Left lung (tissue), 10 donors: ENCODE data around the gene CDK11B. TPM values are rescaled to one million over a fixed set of nuclear protein-coding genes. Genes with fewer than 3 reads are reported as not detected.

Experiments
- ATAC-seq: fragments of 200-7000 bp; cut with Tn5 transposase; one replicate; pipeline ENCODE4 v1.9.1; 2020; ENCODE audit warnings: moderate library complexity
- DNase-seq, 4 donors: peaks; one replicate each; pipeline ENCODE4 v3.0.0-alpha.2; 2013 to 2020
- H3K27ac ChIP-seq, 2 donors: fragments of 200-600 bp; sonication (generic) in 1 of 2; one replicate each; pipeline versions ENCODE4 v1.5.0 to v1.8.0; 2020 to 2021
- H3K27me3 ChIP-seq, 2 donors: fragments of 200-600 bp; sonication (generic) in 1 of 2; one replicate each; pipeline versions ENCODE4 v1.5.0 to v1.8.0; 2020 to 2021
- H3K36me3 ChIP-seq, 2 donors: fragments of 200-600 bp; sonication (generic) in 1 of 2; one replicate each; pipeline versions ENCODE4 v1.5.0 to v1.8.0; 2020 to 2021
- H3K4me1 ChIP-seq, 2 donors: fragments of 200-600 bp; one replicate each; pipeline ENCODE4 v1.8.0; 2021
- H3K4me3 ChIP-seq, 2 donors: fragments of 200-600 bp; sonication (generic) in 1 of 2; one replicate each; pipeline versions ENCODE4 v1.5.0 to v1.8.0; 2020 to 2021; ENCODE audit warnings: mild to moderate bottlenecking in 1 of 2
- H3K9me3 ChIP-seq, 2 donors: fragments of 200-600 bp; sonication (generic) in 1 of 2; one replicate each; pipeline versions ENCODE4 v1.5.0 to v1.8.0; 2020 to 2021
- CTCF ChIP-seq, 2 donors: fragments of 200-600 bp; sonication (generic) in 1 of 2; IDR thresholded peaks; one replicate each; pipeline versions ENCODE4 v1.5.0 to v1.8.0; 2021; ENCODE audit warnings: antibody characterized with exemption in 2 of 2
- intact Hi-C, 2 donors: fragments of 100-400 bp; cut with DNase I; formaldehyde crosslinking; loops; one replicate each; pipeline versions ENCODE4 v1.11.2 to v1.14.2; 2022
- polyA plus RNA-seq, 6 donors: library from polyadenylated mRNA; unstranded; fragments of 120-200 nt; gene quantifications; one replicate each; pipeline ENCODE4 v1.2.1, GENCODE V29; 2013; ENCODE audit not compliant: insufficient read length in 6 of 6
- total RNA-seq, 2 donors: library from RNA; stranded (reverse); fragmentation: NEBNext Ultra II Directional; extraction: Animal tissue kit (Norgen Biotek cat#: 25700); gene quantifications; one replicate each; pipeline ENCODE4 v1.2.1, GENCODE V29; 2021
- donor health status: DM: no; HTN: yes; CAD: no.
- donor health status: DM: no; HTN: no; CAD: no.

The CDK11B gene
- total and polyA plus RNA-seq, 8 donors: 16.3 to 46.8 (median 40.2) TPM

GRCh38 chr1:1602304-1602967, 56.4 kb downstream of the CDK11B start:
- H3K4me3 ChIP-seq: no peak overlapping the region
- TF ChIP-seq CTCF (IDR thresholded peaks at IDR 0.05): no peak
- H3K9me3 ChIP-seq: no peaks in the 10 kb centered on the region
- ATAC-seq (no peak), DNase-seq (peak in 2 of 4 donors; percentile 17 to 29)
- H3K27ac ChIP-seq: no peak overlapping the region
- intact Hi-C loops: no loop called here
- no peaks in the 10 kb centered on the region for H3K36me3 ChIP-seq
- H3K27me3 ChIP-seq: peaks cover 4 to 58% of the 10 kb centered on the region in 2 donors
- H3K4me1 ChIP-seq: peaks cover 7 to 29% of the 10 kb centered on the region in 2 donors

- Histone ChIP-seq H3K36me3 (no peaks in the 10 kb centered on the region), H3K4me1 (peaks cover 7 to 30% of the 10 kb centered on the region in 2 donors), H3K27me3 (peaks cover 7 to 65% of the 10 kb centered on the region in 2 donors), H3K4me3 (no peak overlapping the region), H3K27ac (no peak overlapping the region), H3K9me3 (no peaks in the 10 kb centered on the region)
- TF ChIP-seq CTCF (IDR thresholded peaks at IDR 0.05): no peak
- peak in 1 of 4 donors; percentile 54 for DNase-seq
- ATAC-seq: no peak
- intact Hi-C loops: no loop called here
These were observed 57.1 kb downstream of the CDK11B start for GRCh38 chr1:1601564-1602303.

- intact Hi-C loops: no loop called here
- Histone ChIP-seq H3K4me1 (peaks cover 7 to 30% of the 10 kb centered on the region in 2 donors), H3K27me3 (peaks cover 8 to 72% of the 10 kb centered on the region in 2 donors)
These were observed 57.8 kb downstream of the CDK11B start for GRCh38 chr1:1600861-1601563.

GRCh38 chr1:1599935-1600860, 58.6 kb downstream of the CDK11B start, which contains the start of gene FNDC10:
Gene FNDC10, minus strand, starts transcription at chr1:1600135. Its CDS starts 120 bp downstream, at chr1:1600015.
- TF ChIP-seq CTCF (IDR thresholded peaks at IDR 0.05): no peak
- Histone ChIP-seq H3K9me3 (no peaks in the 10 kb centered on the region), H3K36me3 (no peaks in the 10 kb centered on the region), H3K4me3 (peak within 1 kb of the TSS; percentile 43 to 52), H3K27ac (no peak within 1 kb of the TSS), H3K4me1 (peaks cover 7 to 30% of the 10 kb centered on the region in 2 donors), H3K27me3 (peaks cover 8 to 72% of the 10 kb centered on the region in 2 donors)
- DNase-seq (peak in 2 of 4 donors; percentile 30 to 81), ATAC-seq (peak; percentile 43)
- intact Hi-C loops: no loop called here

More at GRCh38 chr1:1600861-1601563, 57.8 kb downstream of the CDK11B start:
- no peaks in the 10 kb centered on the region for H3K36me3 ChIP-seq
- TF ChIP-seq CTCF (IDR thresholded peaks at IDR 0.05): no peak
- peak overlapping the region in 1 of 2 donors; percentile 52 for H3K4me3 ChIP-seq
- H3K9me3 ChIP-seq: no peaks in the 10 kb centered on the region
- DNase-seq (peak in 2 of 4 donors; percentile 29 to 68), ATAC-seq (no peak)
- H3K27ac ChIP-seq: no peak overlapping the region
